CD8-positive, alpha-beta memory T cell (primary cell): ENCODE measurements around the gene LAMA2. TPM values are rescaled to one million over a fixed set of nuclear protein-coding genes. Genes with fewer than 3 reads are reported as not detected.

Source experiments
- CTCF ChIA-PET: fragments of 350-600 bp; sonication (Branson Sonifier 250); formaldehyde crosslinking; loops from one replicate; lab custom pipeline; 2021; ENCODE audit warnings: antibody characterized with exemption; lab: Charles Lee
- POLR2A ChIA-PET: fragments of 350-600 bp; sonication (Branson Sonifier 250); formaldehyde crosslinking; loops from one replicate; lab custom pipeline; 2021; ENCODE audit warnings: antibody characterized with exemption; lab: Charles Lee
- DNase-seq, 5 donors: peaks; one replicate each; pipeline versions ENCODE4 v3.0.0 to v3.0.0-alpha.2; 2020 to 2022; ENCODE audit warnings: mixed read lengths in 1 of 5
- H3K27ac ChIP-seq: one replicate; pipeline ENCODE4 v1.7.0; 2013; ENCODE audit warnings: low read depth, mild to moderate bottlenecking, low read length, moderate library complexity
- H3K27me3 ChIP-seq: 2 replicates; pipeline ENCODE4 v1.7.0; 2013; ENCODE audit warnings: low read length, mild to moderate bottlenecking; ENCODE audit not compliant: insufficient read depth, poor library complexity, severe bottlenecking
- H3K36me3 ChIP-seq: 2 replicates; pipeline ENCODE4 v1.7.0; 2013; ENCODE audit warnings: mild to moderate bottlenecking, low read length, moderate library complexity; ENCODE audit not compliant: insufficient read depth
- H3K4me1 ChIP-seq: 2 replicates; pipeline ENCODE4 v1.7.0; 2013; ENCODE audit warnings: mild to moderate bottlenecking, low read length, moderate library complexity; ENCODE audit not compliant: insufficient read depth
- H3K4me3 ChIP-seq: 2 replicates; pipeline ENCODE4 v1.7.0; 2013; ENCODE audit warnings: mild to moderate bottlenecking, low read length
- H3K9me3 ChIP-seq: 2 replicates; pipeline ENCODE4 v1.7.0; 2013; ENCODE audit warnings: mild to moderate bottlenecking, low read length
- H3K27ac Mint-ChIP-seq, 8 donors: one replicate each; pipeline ENCODE4 v1.8.0; 2020 to 2021; ENCODE audit warnings: mixed read lengths in 8 of 8, mild to moderate bottlenecking in 6 of 8, inconsistent platforms in 3 of 8, moderate library complexity in 3 of 8
- H3K27me3 Mint-ChIP-seq, 2 donors: one replicate each; pipeline ENCODE4 v1.8.0; 2020 to 2021; ENCODE audit warnings: mixed read lengths in 2 of 2, mild to moderate bottlenecking in 1 of 2, moderate library complexity in 1 of 2
- H3K36me3 Mint-ChIP-seq, 3 donors: one replicate each; pipeline ENCODE4 v1.8.0; 2020 to 2021; ENCODE audit warnings: mixed read lengths in 3 of 3, inconsistent platforms in 1 of 3, mild to moderate bottlenecking in 1 of 3
- H3K4me1 Mint-ChIP-seq, 3 donors: one replicate each; pipeline ENCODE4 v1.8.0; 2020 to 2021; ENCODE audit warnings: mixed read lengths in 3 of 3, inconsistent platforms in 1 of 3, mild to moderate bottlenecking in 1 of 3
- H3K4me3 Mint-ChIP-seq, 7 donors: one replicate each; pipeline ENCODE4 v1.8.0; 2020 to 2021; ENCODE audit warnings: mixed read lengths in 7 of 7, mild to moderate bottlenecking in 6 of 7, moderate library complexity in 4 of 7, inconsistent platforms in 2 of 7
- H3K9me3 Mint-ChIP-seq, 5 donors: one replicate each; pipeline ENCODE4 v1.8.0; 2020 to 2022; ENCODE audit warnings: mixed read lengths in 5 of 5, mild to moderate bottlenecking in 3 of 5, moderate library complexity in 2 of 5, inconsistent platforms in 1 of 5
- polyA plus RNA-seq: library from polyadenylated mRNA; unstranded; fragments of 300-500 nt; fragmentation: Illumina TruSeq; gene quantifications from one replicate; pipeline ENCODE4 v1.2.3, GENCODE V29; 2021
- total RNA-seq, 2 experiments: library from RNA; stranded (reverse); gene quantifications; one replicate each; pipeline ENCODE4 v1.2.3, GENCODE V29; 2021

The LAMA2 gene
- total and polyA plus RNA-seq, 3 experiments from 2014 or later, result 0.09 to 0.96 (median 0.45) TPM

DNA sequence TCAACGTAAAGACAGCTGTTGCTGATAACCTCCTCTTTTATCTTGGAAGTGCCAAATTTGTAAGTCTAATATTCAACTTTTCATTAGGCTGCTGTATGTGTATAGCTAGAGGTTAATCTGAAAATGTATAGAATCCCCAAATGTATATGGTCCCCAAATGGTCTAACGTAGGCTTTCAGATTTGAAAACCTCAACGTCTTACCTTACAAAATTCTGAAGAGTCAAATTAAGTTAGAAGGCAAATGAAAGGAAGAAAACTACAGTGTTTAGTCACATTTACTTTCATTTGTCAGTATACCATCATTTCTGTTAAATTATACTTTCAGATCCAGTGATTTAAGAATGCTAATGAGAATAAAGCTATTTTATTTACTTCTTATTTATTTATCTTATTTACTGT lies 570.1 kb downstream of the LAMA2 start:
- no peak overlapping the region for H3K4me3 ChIP-seq
- peaks cover 0 to 10% of the 10 kb centered on the region in 2 donors for H3K27me3 Mint-ChIP-seq
- no peak overlapping the region for H3K27ac ChIP-seq
- no peaks in the 10 kb centered on the region for H3K27me3 ChIP-seq
- DNase-seq, result no peak
- POLR2A ChIA-PET, result no interaction called here
- H3K27ac Mint-ChIP-seq, result no peak overlapping the region
- H3K9me3 Mint-ChIP-seq, result no peaks in the 10 kb centered on the region
- H3K4me1 ChIP-seq, result no peaks in the 10 kb centered on the region
- H3K36me3 ChIP-seq, result no peaks in the 10 kb centered on the region
- peaks cover 0 to 12% (median 0%) of the 10 kb centered on the region in 3 donors for H3K36me3 Mint-ChIP-seq
- H3K9me3 ChIP-seq, result no peaks in the 10 kb centered on the region
- peaks cover 0 to 11% (median 7%) of the 10 kb centered on the region in 3 donors for H3K4me1 Mint-ChIP-seq
- CTCF ChIA-PET, result no interaction called here
- H3K4me3 Mint-ChIP-seq, result no peak overlapping the region

- H3K27me3 Mint-ChIP-seq, result peaks cover 0 to 10% of the 10 kb centered on the region in 2 donors
- no peaks in the 10 kb centered on the region for H3K4me1 ChIP-seq
- peaks cover 0 to 11% (median 7%) of the 10 kb centered on the region in 3 donors for H3K4me1 Mint-ChIP-seq
- no peak overlapping the region for H3K4me3 Mint-ChIP-seq
- no peaks in the 10 kb centered on the region for H3K27me3 ChIP-seq
- H3K9me3 Mint-ChIP-seq, result no peaks in the 10 kb centered on the region
- peaks cover 0 to 12% (median 0%) of the 10 kb centered on the region in 3 donors for H3K36me3 Mint-ChIP-seq
- POLR2A ChIA-PET, result no interaction called here
- DNase-seq, result no peak
- H3K9me3 ChIP-seq, result no peaks in the 10 kb centered on the region
- no peak overlapping the region for H3K27ac Mint-ChIP-seq
- no peak overlapping the region for H3K27ac ChIP-seq
- CTCF ChIA-PET, result no interaction called here
- H3K36me3 ChIP-seq, result no peaks in the 10 kb centered on the region
- H3K4me3 ChIP-seq, result no peak overlapping the region
Observed at GRCh38 chr6:129454488-129454887, 571.5 kb downstream of the LAMA2 start.

- Histone ChIP-seq H3K4me1 (no peaks in the 10 kb centered on the region), H3K27ac (no peak overlapping the region), H3K36me3 (no peaks in the 10 kb centered on the region), H3K27me3 (no peaks in the 10 kb centered on the region), H3K9me3 (no peaks in the 10 kb centered on the region), H3K4me3 (no peak overlapping the region)
- H3K4me1 Mint-ChIP-seq, result peaks cover 0 to 11% (median 7%) of the 10 kb centered on the region in 3 donors
- H3K36me3 Mint-ChIP-seq, result peaks cover 0 to 12% (median 0%) of the 10 kb centered on the region in 3 donors
- no peak overlapping the region for H3K27ac Mint-ChIP-seq
- CTCF ChIA-PET, result no interaction called here
- H3K27me3 Mint-ChIP-seq, result peaks cover 0 to 13% of the 10 kb centered on the region in 2 donors
- POLR2A ChIA-PET, result no interaction called here
- H3K9me3 Mint-ChIP-seq, result no peaks in the 10 kb centered on the region
- no peak for DNase-seq
- no peak overlapping the region for H3K4me3 Mint-ChIP-seq
Observed at GRCh38 chr6:129455126-129455769, 572.3 kb downstream of the LAMA2 start.

DNA sequence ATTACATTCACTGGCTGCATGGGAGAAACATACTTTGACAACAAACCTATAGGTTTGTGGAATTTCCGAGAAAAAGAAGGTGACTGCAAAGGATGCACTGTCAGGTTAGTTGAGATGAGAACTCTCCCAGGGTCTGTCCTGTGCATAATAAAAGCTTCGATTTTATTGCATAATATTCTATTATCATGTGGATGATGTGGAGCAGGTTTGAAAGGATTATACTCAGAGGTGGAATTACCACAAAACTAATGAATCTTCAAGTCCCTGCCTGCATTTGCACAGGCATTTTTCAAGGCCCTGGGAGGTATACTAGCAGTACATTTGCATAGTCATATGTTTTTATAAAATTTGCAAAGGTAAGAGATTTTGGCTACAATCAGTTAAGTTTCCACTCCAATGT lies 577.3 kb downstream of the LAMA2 start:
- Mint-ChIP-seq H3K36me3 (peaks cover 0 to 12% (median 0%) of the 10 kb centered on the region in 3 donors), H3K27ac (peak overlapping the region in 1 of 8 donors; percentile 75), H3K4me1 (no peaks in the 10 kb centered on the region), H3K4me3 (no peak overlapping the region), H3K9me3 (no peaks in the 10 kb centered on the region), H3K27me3 (peaks cover 0 to 7% of the 10 kb centered on the region in 2 donors)
- POLR2A ChIA-PET, result no interaction called here
- no peaks in the 10 kb centered on the region for H3K36me3 ChIP-seq
- no peaks in the 10 kb centered on the region for H3K27me3 ChIP-seq
- H3K9me3 ChIP-seq, result no peaks in the 10 kb centered on the region
- CTCF ChIA-PET, result no interaction called here
- DNase-seq, result no peak
- no peak overlapping the region for H3K27ac ChIP-seq
- H3K4me1 ChIP-seq, result no peaks in the 10 kb centered on the region
- no peak overlapping the region for H3K4me3 ChIP-seq

GRCh38 chr6:129469070-129469662 lies 586.2 kb downstream of the LAMA2 start:
- Mint-ChIP-seq H3K36me3 (peaks cover 0 to 10% (median 2%) of the 10 kb centered on the region in 3 donors), H3K4me1 (no peaks in the 10 kb centered on the region), H3K27ac (no peak overlapping the region), H3K4me3 (no peak overlapping the region), H3K27me3 (no peaks in the 10 kb centered on the region), H3K9me3 (no peaks in the 10 kb centered on the region)
- Histone ChIP-seq H3K4me1 (no peaks in the 10 kb centered on the region), H3K36me3 (no peaks in the 10 kb centered on the region), H3K4me3 (no peak overlapping the region), H3K27me3 (no peaks in the 10 kb centered on the region), H3K9me3 (no peaks in the 10 kb centered on the region), H3K27ac (no peak overlapping the region)
- ChIA-PET CTCF (no interaction called here), POLR2A (no interaction called here)
- no peak for DNase-seq

GRCh38 chr6:129472239-129472638 lies 589.3 kb downstream of the LAMA2 start:
- Mint-ChIP-seq H3K36me3 (no peaks in the 10 kb centered on the region), H3K4me3 (no peak overlapping the region), H3K9me3 (no peaks in the 10 kb centered on the region), H3K4me1 (no peaks in the 10 kb centered on the region), H3K27ac (no peak overlapping the region), H3K27me3 (no peaks in the 10 kb centered on the region)
- H3K4me1 ChIP-seq, result no peaks in the 10 kb centered on the region
- ChIA-PET POLR2A (no interaction called here), CTCF (no interaction called here)
- no peaks in the 10 kb centered on the region for H3K36me3 ChIP-seq
- no peaks in the 10 kb centered on the region for H3K9me3 ChIP-seq
- no peak overlapping the region for H3K4me3 ChIP-seq
- DNase-seq, result no peak
- H3K27ac ChIP-seq, result no peak overlapping the region
- H3K27me3 ChIP-seq, result no peaks in the 10 kb centered on the region

- Mint-ChIP-seq H3K4me3 (no peak overlapping the region), H3K9me3 (no peaks in the 10 kb centered on the region), H3K36me3 (no peaks in the 10 kb centered on the region), H3K27me3 (no peaks in the 10 kb centered on the region), H3K4me1 (no peaks in the 10 kb centered on the region), H3K27ac (no peak overlapping the region)
- no peak for DNase-seq
- CTCF ChIA-PET, result interaction anchor here (1.0 kb wide), 1 partner anchor 93 kb away, joined by 3 read pairs; no protein-coding TSS in a partner anchor
- Histone ChIP-seq H3K9me3 (no peaks in the 10 kb centered on the region), H3K27ac (no peak overlapping the region), H3K4me3 (no peak overlapping the region), H3K27me3 (no peaks in the 10 kb centered on the region), H3K4me1 (no peaks in the 10 kb centered on the region), H3K36me3 (no peaks in the 10 kb centered on the region)
- POLR2A ChIA-PET, result no interaction called here
Observed at GRCh38 chr6:129473546-129473945, 590.6 kb downstream of the LAMA2 start.

GRCh38 chr6:129475477-129476247 lies 592.7 kb downstream of the LAMA2 start:
- no peaks in the 10 kb centered on the region for H3K4me1 Mint-ChIP-seq
- no peak overlapping the region for H3K4me3 Mint-ChIP-seq
- no peak for DNase-seq
- Histone ChIP-seq H3K27me3 (no peaks in the 10 kb centered on the region), H3K9me3 (no peaks in the 10 kb centered on the region), H3K4me3 (no peak overlapping the region), H3K27ac (no peak overlapping the region), H3K4me1 (no peaks in the 10 kb centered on the region), H3K36me3 (no peaks in the 10 kb centered on the region)
- no peak overlapping the region for H3K27ac Mint-ChIP-seq
- no peaks in the 10 kb centered on the region for H3K27me3 Mint-ChIP-seq
- no peaks in the 10 kb centered on the region for H3K9me3 Mint-ChIP-seq
- ChIA-PET POLR2A (no interaction called here), CTCF (no interaction called here)
- H3K36me3 Mint-ChIP-seq, result no peaks in the 10 kb centered on the region
